HEK293 (cell line): ENCODE measurements around the gene ZFAND3.

ENCODE experiments used
- CTCF ChIA-PET: fragments of 350-600 bp; formaldehyde crosslinking; extraction: SDS; loops from one replicate; lab custom pipeline; 2021; ENCODE audit warnings: antibody characterized with exemption; lab: Yijun Ruan, JAX
- POLR2A ChIA-PET: fragments of 300-600 bp; formaldehyde crosslinking; extraction: SDS; loops from one replicate; lab custom pipeline; 2020; ENCODE audit warnings: antibody characterized with exemption, inconsistent platforms; lab: Yijun Ruan, JAX
- H3K27ac ChIP-seq: fragments of 200-500 bp; sonication (Bioruptor generic); 2 replicates; pipeline ENCODE4 v1.5.1; 2014; ENCODE audit warnings: low read depth, low read length, control low read depth, inconsistent platforms; ENCODE audit errors: extremely low read depth
- H3K36me3 ChIP-seq, 2 experiments: fragments of 200-500 bp in 1 of 2; sonication (Bioruptor generic) in 1 of 2; 1 replicate in 1 of 2; 2 replicates in 1 of 2; pipeline ENCODE4 v1.5.1; 2014 to 2017; ENCODE audit warnings: inconsistent platforms in 2 of 2, low read length in 2 of 2; ENCODE audit not compliant: control insufficient read depth in 2 of 2, insufficient read depth in 1 of 2
- H3K4me1 ChIP-seq: fragments of 200-500 bp; sonication (Bioruptor generic); 2 replicates; pipeline ENCODE4 v1.5.1; 2014; ENCODE audit warnings: mild to moderate bottlenecking, low read length, inconsistent platforms; ENCODE audit not compliant: control insufficient read depth, insufficient read depth
- H3K4me3 ChIP-seq: 2 replicates; pipeline ENCODE4 v1.5.1; 2011; ENCODE audit warnings: low read depth, mild to moderate bottlenecking, control low read depth, low read length, moderate library complexity
- H3K9me3 ChIP-seq: fragments of 200-500 bp; sonication (Bioruptor generic); 2 replicates; pipeline ENCODE4 v1.5.1; 2014; ENCODE audit warnings: low read depth, low read length, inconsistent platforms; ENCODE audit not compliant: control insufficient read depth, insufficient read depth
- IKZF3 ChIP-seq: fragments of 450-650 bp; IDR thresholded peaks from 2 replicates; pipeline ENCODE4 v1.5.0; 2018; ENCODE audit warnings: missing biosample characterization, mild to moderate bottlenecking, missing genetic modification characterization, moderate library complexity
- MZF1 ChIP-seq: fragments of 450-650 bp; formaldehyde crosslinking; IDR thresholded peaks from 2 replicates; pipeline ENCODE4 v1.5.1; 2017; ENCODE audit warnings: missing biosample characterization, missing genetic modification characterization, borderline replicate concordance
- SP2 ChIP-seq: fragments of 450-650 bp; formaldehyde crosslinking; IDR thresholded peaks from 2 replicates; pipeline ENCODE4 v1.5.1; 2016; ENCODE audit warnings: missing biosample characterization, missing genetic modification characterization
- SP3 ChIP-seq: fragments of 450-650 bp; formaldehyde crosslinking; IDR thresholded peaks from 2 replicates; pipeline ENCODE4 v1.5.1; 2016; ENCODE audit warnings: missing biosample characterization, missing genetic modification characterization
- TCF7L2 ChIP-seq: IDR thresholded peaks from 2 replicates; pipeline ENCODE4 v1.6.1; 2011; ENCODE audit warnings: low read depth, mild to moderate bottlenecking, inconsistent platforms, low read length, moderate library complexity, borderline replicate concordance
- ZBTB6 ChIP-seq: fragments of 450-650 bp; formaldehyde crosslinking; IDR thresholded peaks from 2 replicates; pipeline ENCODE4 v1.5.1; 2017; ENCODE audit warnings: missing biosample characterization, missing genetic modification characterization
- ZNF138 ChIP-seq: fragments of 450-650 bp; formaldehyde crosslinking; IDR thresholded peaks from 2 replicates; pipeline ENCODE4 v1.5.1; 2016; ENCODE audit warnings: missing biosample characterization, missing genetic modification characterization, borderline replicate concordance
- ZNF23 ChIP-seq: fragments of 450-650 bp; formaldehyde crosslinking; IDR thresholded peaks from 2 replicates; pipeline ENCODE4 v1.5.1; 2016; ENCODE audit warnings: missing biosample characterization, missing genetic modification characterization, borderline replicate concordance
- ZNF311 ChIP-seq: fragments of 450-650 bp; formaldehyde crosslinking; IDR thresholded peaks from 2 replicates; pipeline ENCODE4 v1.5.1; 2017; ENCODE audit warnings: missing biosample characterization, missing genetic modification characterization, borderline replicate concordance
- ZNF416 ChIP-seq: fragments of 450-650 bp; formaldehyde crosslinking; IDR thresholded peaks from 2 replicates; pipeline ENCODE4 v1.5.1; 2016; ENCODE audit warnings: missing biosample characterization, missing genetic modification characterization
- ZNF423 ChIP-seq: fragments of 450-650 bp; formaldehyde crosslinking; IDR thresholded peaks from 2 replicates; pipeline ENCODE4 v1.5.1; 2016; ENCODE audit warnings: missing biosample characterization, missing genetic modification characterization
- ZNF514 ChIP-seq: fragments of 450-650 bp; formaldehyde crosslinking; IDR thresholded peaks from 2 replicates; pipeline ENCODE4 v1.5.1; 2016; ENCODE audit warnings: missing biosample characterization, missing genetic modification characterization
- ZNF707 ChIP-seq: fragments of 450-650 bp; formaldehyde crosslinking; IDR thresholded peaks from 2 replicates; pipeline ENCODE4 v1.5.1; 2016; ENCODE audit warnings: missing biosample characterization, missing genetic modification characterization
- ZNF768 ChIP-seq: fragments of 450-650 bp; formaldehyde crosslinking; IDR thresholded peaks from 2 replicates; pipeline ENCODE4 v1.5.1; 2018; ENCODE audit warnings: missing biosample characterization, mild to moderate bottlenecking, missing genetic modification characterization
- ZSCAN5A ChIP-seq: fragments of 450-650 bp; formaldehyde crosslinking; IDR thresholded peaks from 2 replicates; pipeline ENCODE4 v1.5.1; 2016; ENCODE audit warnings: missing biosample characterization, missing genetic modification characterization

ZFAND3 gene

GRCh38 chr6:38030380-38030779, 210.9 kb downstream of the ZFAND3 start:
- TF ChIP-seq MZF1 (tag by site-specific recombination) (no peak), ZNF768 (tag by site-specific recombination) (no peak), IKZF3 (tag by site-specific recombination) (no peak), ZNF423 (tag by site-specific recombination) (no peak), ZNF514 (tag by site-specific recombination) (no peak), ZBTB6 (tag by site-specific recombination) (no peak)
- POLR2A ChIA-PET = no interaction called here
- no peak overlapping the region for H3K4me3 ChIP-seq
- H3K9me3 ChIP-seq = no peaks in the 10 kb centered on the region
- H3K27ac ChIP-seq = no peak overlapping the region
- no peaks in the 10 kb centered on the region for H3K36me3 ChIP-seq
- H3K4me1 ChIP-seq = peaks cover 9% of the 10 kb centered on the region
- CTCF ChIA-PET = interaction anchor here (0.7 to 0.9 kb wide), 3 partner anchors 14 to 495 kb away, joined by 3 read pairs; no protein-coding TSS in a partner anchor

- POLR2A ChIA-PET = interaction anchor here (0.6 kb wide), 1 partner anchor 163 kb away, joined by 4 read pairs; no protein-coding TSS in a partner anchor
- no peak overlapping the region for H3K4me3 ChIP-seq
- no peaks in the 10 kb centered on the region for H3K36me3 ChIP-seq
- TF ChIP-seq TCF7L2 = no peak
- no peak for TF ChIP-seq ZNF23 (tag by site-specific recombination)
- TF ChIP-seq ZSCAN5A (tag by site-specific recombination) = no peak
- TF ChIP-seq SP2 (tag by site-specific recombination) = no peak
- no peak for TF ChIP-seq ZNF707 (tag by site-specific recombination)
- TF ChIP-seq ZNF138 (tag by site-specific recombination) = no peak
- TF ChIP-seq, all 188 proteins: peak for 0
- Histone ChIP-seq H3K9me3 (no peaks in the 10 kb centered on the region), H3K4me1 (peaks cover 8% of the 10 kb centered on the region), H3K27ac (no peak overlapping the region)
- CTCF ChIA-PET = interaction anchor here (0.6 to 4.0 kb wide), 9 partner anchors 10 to 462 kb away, joined by 3 to 31 read pairs (median 9); no protein-coding TSS in a partner anchor
Observed at GRCh38 chr6:38032797-38033196, 213.3 kb downstream of the ZFAND3 start.

DNA sequence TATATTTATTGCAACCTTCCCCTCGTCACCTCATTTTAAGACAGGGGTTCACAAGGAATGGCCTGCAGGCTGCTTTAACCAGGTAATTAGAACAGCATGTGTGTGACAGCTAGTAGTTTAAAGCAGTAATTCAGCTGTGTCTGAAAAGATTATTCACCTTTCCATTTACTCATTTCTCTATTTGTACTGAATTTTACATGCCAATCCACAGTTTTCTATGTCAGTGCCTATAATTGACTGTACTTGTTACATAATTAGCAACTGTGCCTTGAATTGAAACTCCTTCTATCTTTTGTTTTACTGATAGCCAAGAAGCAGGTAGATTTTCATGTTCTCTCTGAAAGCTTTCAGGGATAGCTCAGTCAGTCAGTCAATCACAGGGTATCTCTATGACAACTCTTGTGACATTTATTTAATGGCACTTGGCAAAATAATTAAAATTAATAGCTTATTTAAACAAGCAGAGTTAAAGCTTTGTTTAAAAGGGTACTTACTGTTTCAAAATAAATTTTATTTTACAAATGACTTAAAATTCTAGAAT, 214.0 kb downstream of the ZFAND3 start:
- Histone ChIP-seq H3K4me1 (peaks cover 5% of the 10 kb centered on the region; the same call in 1 of the 2 replicates), H3K36me3 (no peaks in the 10 kb centered on the region), H3K4me3 (no peak overlapping the region), H3K9me3 (no peaks in the 10 kb centered on the region), H3K27ac (no peak overlapping the region)
- no peak for TF ChIP-seq ZNF311
- no peak for TF ChIP-seq ZNF416 (tag by site-specific recombination)
- TF ChIP-seq SP3 = no peak
- ChIA-PET POLR2A (interaction anchor here (0.6 kb wide), 1 partner anchor 164 kb away, joined by 4 read pairs; no protein-coding TSS in a partner anchor), CTCF (interaction anchor here (0.5 to 4.0 kb wide), 24 partner anchors 8 to 552 kb away, joined by 3 to 31 read pairs (median 4); no protein-coding TSS in a partner anchor)
